Endothelial cell of umbilical vein (primary cell): ENCODE data around the gene CNOT4. TPM values are rescaled to one million over a fixed set of nuclear protein-coding genes. Genes with fewer than 3 reads are reported as not detected.

Source experiments
- BruUV-seq: library from RNA; stranded (reverse); fragments of 400-500 nt; replicated peaks from 2 replicates; lab custom pipeline; 2021; lab: Mats Ljungman, UMichigan
- CTCF ChIA-PET: fragments of 300-600, 350-600 bp; sonication (Branson Sonifier 250); formaldehyde crosslinking; loops from one replicate; lab custom pipeline; 2021; ENCODE audit warnings: antibody characterized with exemption, inconsistent platforms; lab: Charles Lee
- POLR2A ChIA-PET: fragments of 300-600, 350-600 bp; sonication (Branson Sonifier 250); formaldehyde crosslinking; loops from one replicate; lab custom pipeline; 2021; ENCODE audit warnings: antibody characterized with exemption, inconsistent platforms; lab: Charles Lee
- DNase-seq: peaks from one replicate; pipeline ENCODE4 v3.0.0-alpha.2; 2011; ENCODE audit warnings: low read depth, low spot score
- FAIRE-seq: peaks from 2 replicates; lab custom pipeline; 2011; peaks lifted over from hg19 to GRCh38; lab: Jason Lieb, UNC
- H2AFZ ChIP-seq: 2 replicates; pipeline ENCODE4 v1.6.0; 2012; ENCODE audit warnings: low read depth, low read length, control low read depth, inconsistent platforms
- H3K27ac ChIP-seq: 2 replicates; pipeline ENCODE4 v1.5.1; 2011; ENCODE audit warnings: low read depth, mild to moderate bottlenecking, control low read depth, low read length, moderate library complexity; ENCODE audit not compliant: insufficient read depth
- H3K27me3 ChIP-seq, 2 experiments: 2 replicates each; pipeline versions ENCODE4 v1.6.0 to v1.6.1; 2011; ENCODE audit warnings: low read length in 2 of 2, mixed read lengths in 1 of 2; ENCODE audit not compliant: control insufficient read depth in 2 of 2, insufficient read depth in 2 of 2
- H3K36me3 ChIP-seq, 2 experiments: 2 replicates in 1 of 2; 3 replicates in 1 of 2; pipeline ENCODE4 v1.5.1; 2011; ENCODE audit warnings: low read length in 2 of 2, mild to moderate bottlenecking in 1 of 2, moderate library complexity in 1 of 2; ENCODE audit not compliant: control insufficient read depth in 2 of 2, insufficient read depth in 2 of 2; ENCODE audit errors: extremely low read depth in 1 of 2
- H3K4me1 ChIP-seq: 3 replicates; pipeline ENCODE4 v1.5.1; 2011; ENCODE audit warnings: mild to moderate bottlenecking, low read length; ENCODE audit not compliant: control insufficient read depth, insufficient read depth; ENCODE audit errors: extremely low read depth
- H3K4me2 ChIP-seq: 2 replicates; pipeline ENCODE4 v1.6.1; 2011; ENCODE audit warnings: low read length, control low read depth, mixed read lengths; ENCODE audit not compliant: insufficient read depth
- H3K4me3 ChIP-seq, 3 experiments: fragments of 200-600 bp in 1 of 3; sonication (generic), shearing (Covaris generic) in 1 of 3; replicated peaks in 1 of 3; 2 replicates each; pipeline ENCODE4 v1.5.1; 2011 to 2016; ENCODE audit warnings: control low read depth in 3 of 3, low read length in 3 of 3, mild to moderate bottlenecking in 2 of 3, inconsistent platforms in 1 of 3, low read depth in 1 of 3, moderate library complexity in 1 of 3; ENCODE audit not compliant: insufficient read depth in 1 of 3
- H3K79me2 ChIP-seq: 2 replicates; pipeline ENCODE4 v1.6.0; 2012; ENCODE audit warnings: low read length, inconsistent platforms; ENCODE audit not compliant: control insufficient read depth, insufficient read depth
- H3K9ac ChIP-seq: replicated peaks from 2 replicates; pipeline ENCODE3; 2011; ENCODE audit warnings: low read length, control low read depth; ENCODE audit not compliant: insufficient read depth; ENCODE audit errors: extremely low read depth
- H3K9me1 ChIP-seq: replicated peaks from 3 replicates; pipeline ENCODE4 v1.6.0; 2011; ENCODE audit warnings: mild to moderate bottlenecking, low read length; ENCODE audit not compliant: control insufficient read depth, insufficient read depth; ENCODE audit errors: extremely low read depth
- H3K9me3 ChIP-seq: replicated peaks from 2 replicates; pipeline ENCODE4 v1.5.1; 2012; ENCODE audit warnings: low read length, inconsistent platforms; ENCODE audit not compliant: control insufficient read depth, insufficient read depth
- H4K20me1 ChIP-seq: replicated peaks from 2 replicates; pipeline ENCODE3; 2011; ENCODE audit warnings: mild to moderate bottlenecking, low read length; ENCODE audit not compliant: control insufficient read depth, insufficient read depth; ENCODE audit errors: extremely low read depth
- EZH2 ChIP-seq: IDR thresholded peaks from 2 replicates; pipeline ENCODE4 v1.6.1; 2012; ENCODE audit warnings: borderline replicate concordance, low read depth, mild to moderate bottlenecking, moderate library complexity, low read length, inconsistent platforms; ENCODE audit not compliant: severe bottlenecking
- FOS ChIP-seq: IDR thresholded peaks from 2 replicates; pipeline ENCODE4 v1.6.1; 2011; ENCODE audit warnings: mild to moderate bottlenecking, low read length, moderate library complexity, borderline replicate concordance; ENCODE audit not compliant: insufficient read depth
- JUN ChIP-seq: IDR thresholded peaks from 2 replicates; pipeline ENCODE4 v1.6.1; 2011; ENCODE audit warnings: borderline replicate concordance, low read depth; ENCODE audit not compliant: insufficient read length, insufficient read depth
- MYC ChIP-seq: IDR thresholded peaks from one replicate; pipeline ENCODE4 v1.6.1; 2011; ENCODE audit warnings: mild to moderate bottlenecking, low read depth, low read length
- POLR2A ChIP-seq: IDR thresholded peaks from 2 replicates; pipeline ENCODE4 v1.6.1; 2012; ENCODE audit warnings: low read depth, mild to moderate bottlenecking, control low read depth, low read length
- dilution Hi-C: fragments of 300-500 bp; cut with MboI; formaldehyde crosslinking; loops from one replicate; pipeline ENCODE4 v1.15.0; 2019; ENCODE audit warnings: low sequenced_read_pairs; ENCODE audit not compliant: extremely low pct_ligation_motif_present
- intact Hi-C: fragments of 100-400 bp; cut with micrococcal nuclease; formaldehyde crosslinking; loops from one replicate; pipeline ENCODE4 v1.10.0; 2022
- polyA plus RNA-seq, 4 experiments: library from polyadenylated mRNA; depleted of rRNA in 3 of 4; stranded (reverse) in 3 of 4; unstranded in 1 of 4; fragments of >200 nt; gene quantifications; 2 replicates each; pipeline versions ENCODE4 v1.2.1 to v1.2.3, GENCODE V29; 2011 to 2012; ENCODE audit warnings: missing spikeins in 1 of 4
- total RNA-seq: library from RNA; stranded (reverse); gene quantifications from 2 replicates; pipeline ENCODE4 v1.2.3, GENCODE V29; 2021
- TF ChIP-seq, protein P1 (sequence below), 2 donors: IDR thresholded peaks; 1 replicate in 1 of 2; 2 replicates in 1 of 2; pipeline ENCODE4 v1.5.1; 2011; ENCODE audit warnings: low read length in 2 of 2, mild to moderate bottlenecking in 2 of 2, moderate library complexity in 2 of 2, control low read depth in 1 of 2, inconsistent platforms in 1 of 2, low read depth in 1 of 2; ENCODE audit not compliant: insufficient read depth in 1 of 2; ENCODE audit errors: extremely low read depth in 1 of 2
- TF ChIP-seq, protein P2 (sequence below): IDR thresholded peaks from 2 replicates; pipeline ENCODE4 v1.6.1; 2011; ENCODE audit not compliant: insufficient read depth, insufficient read length

The CNOT4 gene
- total and polyA plus RNA-seq, 2 donors (not counting 3 experiments of a cell fraction or from before 2014, with no cell fraction given), result 10.3 to 21.7 TPM

DNA sequence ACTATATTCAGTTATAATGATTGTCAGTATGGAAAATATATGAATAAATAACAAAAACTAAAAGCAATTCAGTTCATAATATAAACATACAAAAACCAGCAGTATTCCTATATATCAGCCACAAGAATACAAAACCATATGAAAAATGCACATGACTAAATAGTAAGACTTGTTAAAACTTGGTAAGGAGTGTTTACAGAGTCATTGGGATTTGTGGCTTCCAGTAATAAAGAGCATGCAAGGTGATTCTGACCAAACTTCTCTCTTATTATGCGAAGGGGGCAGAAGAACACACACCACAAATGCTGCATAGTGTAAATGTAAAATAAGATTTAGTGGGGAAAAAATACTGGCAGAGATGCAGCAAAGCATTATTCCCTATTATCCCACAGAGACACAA lies 8.8 kb upstream of the CNOT4 start:
- Histone ChIP-seq H3K9ac (no peak overlapping the region), H3K9me1 (no peaks in the 10 kb centered on the region), H3K79me2 (no peaks in the 10 kb centered on the region), H2AFZ (no peak overlapping the region), H3K36me3 (no peaks in the 10 kb centered on the region), H3K27ac (no peak overlapping the region), H3K4me2 (no peak overlapping the region), H3K9me3 (no peaks in the 10 kb centered on the region), H3K4me1 (no peaks in the 10 kb centered on the region), H4K20me1 (no peaks in the 10 kb centered on the region), H3K27me3 (no peaks in the 10 kb centered on the region), H3K4me3 (no peak overlapping the region)
- BruUV-seq, result no TSS peak
- ChIA-PET CTCF (interaction anchor here (0.9 to 1.5 kb wide), 2 partner anchors 8 to 126 kb away, joined by 3 read pairs; no protein-coding TSS in a partner anchor), POLR2A (no interaction called here)
- TF ChIP-seq, protein P1, sequence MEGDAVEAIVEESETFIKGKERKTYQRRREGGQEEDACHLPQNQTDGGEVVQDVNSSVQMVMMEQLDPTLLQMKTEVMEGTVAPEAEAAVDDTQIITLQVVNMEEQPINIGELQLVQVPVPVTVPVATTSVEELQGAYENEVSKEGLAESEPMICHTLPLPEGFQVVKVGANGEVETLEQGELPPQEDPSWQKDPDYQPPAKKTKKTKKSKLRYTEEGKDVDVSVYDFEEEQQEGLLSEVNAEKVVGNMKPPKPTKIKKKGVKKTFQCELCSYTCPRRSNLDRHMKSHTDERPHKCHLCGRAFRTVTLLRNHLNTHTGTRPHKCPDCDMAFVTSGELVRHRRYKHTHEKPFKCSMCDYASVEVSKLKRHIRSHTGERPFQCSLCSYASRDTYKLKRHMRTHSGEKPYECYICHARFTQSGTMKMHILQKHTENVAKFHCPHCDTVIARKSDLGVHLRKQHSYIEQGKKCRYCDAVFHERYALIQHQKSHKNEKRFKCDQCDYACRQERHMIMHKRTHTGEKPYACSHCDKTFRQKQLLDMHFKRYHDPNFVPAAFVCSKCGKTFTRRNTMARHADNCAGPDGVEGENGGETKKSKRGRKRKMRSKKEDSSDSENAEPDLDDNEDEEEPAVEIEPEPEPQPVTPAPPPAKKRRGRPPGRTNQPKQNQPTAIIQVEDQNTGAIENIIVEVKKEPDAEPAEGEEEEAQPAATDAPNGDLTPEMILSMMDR (IDR thresholded peaks at IDR 0.05; ENCODE audit: extremely low read depth in 1 of 2, insufficient read depth in 1 of 2, low read depth in 1 of 2, low read length in 2 of 2), result no peak
- TF ChIP-seq FOS, result no peak
- TF ChIP-seq, protein P2, sequence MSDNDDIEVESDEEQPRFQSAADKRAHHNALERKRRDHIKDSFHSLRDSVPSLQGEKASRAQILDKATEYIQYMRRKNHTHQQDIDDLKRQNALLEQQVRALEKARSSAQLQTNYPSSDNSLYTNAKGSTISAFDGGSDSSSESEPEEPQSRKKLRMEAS, result no peak
- TF ChIP-seq MYC, result no peak
- TF ChIP-seq POLR2A, result no peak
- FAIRE-seq (no peak), DNase-seq (no peak)
- intact Hi-C loops, result no loop called here
- dilution Hi-C loops, result no loop called here

DNA sequence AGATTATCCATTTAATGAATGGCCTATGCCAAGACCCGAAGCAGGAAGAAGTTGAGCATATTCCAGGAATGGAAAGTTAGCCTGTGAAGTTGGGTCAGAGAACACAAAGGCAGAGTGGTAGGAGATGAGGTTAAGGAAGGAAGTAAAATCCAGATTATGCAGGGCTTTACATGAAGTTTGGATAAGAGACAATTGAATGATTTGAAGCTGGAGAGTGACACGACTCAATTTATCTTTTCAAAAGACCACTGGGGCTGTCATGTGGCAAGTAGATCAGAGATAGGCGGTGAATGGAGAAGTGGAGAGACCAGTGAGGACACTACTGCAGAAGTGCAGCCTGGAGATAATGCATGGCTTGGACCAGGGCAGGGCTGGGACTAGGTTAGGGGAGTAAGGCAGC lies 7.2 kb upstream of the CNOT4 start:
- DNase-seq, result no peak
- dilution Hi-C loops (no loop called here), intact Hi-C loops (no loop called here)
- Histone ChIP-seq H3K79me2 (no peaks in the 10 kb centered on the region), H3K27ac (no peak overlapping the region), H3K9ac (no peak overlapping the region), H3K4me3 (no peak overlapping the region), H3K9me1 (no peaks in the 10 kb centered on the region), H3K9me3 (no peaks in the 10 kb centered on the region), H3K4me2 (no peak overlapping the region), H3K4me1 (no peaks in the 10 kb centered on the region), H2AFZ (no peak overlapping the region), H3K27me3 (no peaks in the 10 kb centered on the region), H4K20me1 (no peaks in the 10 kb centered on the region), H3K36me3 (no peaks in the 10 kb centered on the region)
- no peak for TF ChIP-seq JUN
- TF ChIP-seq MYC, result no peak
- TF ChIP-seq, protein P2, result no peak
- TF ChIP-seq EZH2, result no peak
- FAIRE-seq, result no peak
- ChIA-PET CTCF (no interaction called here), POLR2A (no interaction called here)
- no TSS peak for BruUV-seq
